A204.1 (cell line): ENCODE measurements around the gene CNNM2.
A peak's percentile ranks its signal among the peaks of the same experiment; 100 is the strongest.

Experiments used
- FAIRE-seq: peaks from 2 replicates; lab custom pipeline; 2012; peaks lifted over from hg19 to GRCh38; lab: Jason Lieb, UNC

Gene CNNM2

GRCh38 chr10:102917962-102918816, at the start of gene CNNM2:
Gene CNNM2 (plus strand): TSS chr10:102918294. CDS start chr10:102918481, 187 bp downstream.
- peak; percentile 99 for FAIRE-seq

GRCh38 chr10:102868911-102869257, 49.2 kb upstream of the CNNM2 start:
- FAIRE-seq, result no peak

- no peak for FAIRE-seq
These were observed 48.6 kb upstream of the CNNM2 start, which contains the start of gene AS3MT for GRCh38 chr10:102869258-102870198. Gene AS3MT (plus strand): TSS chr10:102869470. CDS start chr10:102869593, 123 bp downstream.

DNA sequence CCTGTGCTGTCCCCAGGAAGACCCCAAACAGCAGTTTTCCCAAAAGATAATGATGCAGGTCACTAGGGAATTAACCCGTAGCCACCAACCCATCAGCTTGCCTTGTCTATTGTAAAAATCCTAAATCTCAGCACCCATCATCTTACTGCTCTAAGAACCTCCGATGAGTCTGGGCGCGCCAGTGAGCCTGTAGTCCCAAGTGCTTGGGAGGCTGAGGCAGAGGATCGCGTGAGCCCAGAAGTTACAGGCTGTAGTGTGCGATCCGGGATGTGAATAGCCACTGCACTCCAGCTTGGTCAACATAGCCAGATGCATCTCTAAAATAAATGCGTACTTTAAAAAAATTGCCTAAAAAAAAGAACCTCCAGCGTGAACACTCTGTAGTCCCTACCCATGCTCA, 47.9 kb upstream of the CNNM2 start:
- FAIRE-seq, result no peak

GRCh38 chr10:102872163-102872562, 45.9 kb upstream of the CNNM2 start:
- no peak for FAIRE-seq

DNA sequence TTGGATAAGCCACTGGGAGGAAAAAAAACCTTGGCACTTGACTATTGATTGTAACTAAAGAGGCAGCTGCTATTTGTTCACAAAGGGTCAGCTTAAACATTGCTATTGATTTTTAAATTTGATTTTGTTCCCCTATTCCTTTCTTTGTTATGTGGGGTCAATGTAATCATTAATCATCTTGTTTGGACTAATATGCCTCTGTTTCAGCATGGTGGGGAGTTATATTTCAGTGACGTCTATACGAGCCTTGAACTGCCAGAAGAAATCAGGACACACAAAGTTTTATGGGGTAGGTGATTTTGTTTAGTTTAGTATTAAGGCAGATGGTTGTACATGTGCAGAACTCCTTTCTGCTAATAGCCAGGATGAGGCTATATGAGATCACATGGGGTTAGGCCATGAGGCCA, 41.3 kb upstream of the CNNM2 start:
- FAIRE-seq, result no peak

DNA sequence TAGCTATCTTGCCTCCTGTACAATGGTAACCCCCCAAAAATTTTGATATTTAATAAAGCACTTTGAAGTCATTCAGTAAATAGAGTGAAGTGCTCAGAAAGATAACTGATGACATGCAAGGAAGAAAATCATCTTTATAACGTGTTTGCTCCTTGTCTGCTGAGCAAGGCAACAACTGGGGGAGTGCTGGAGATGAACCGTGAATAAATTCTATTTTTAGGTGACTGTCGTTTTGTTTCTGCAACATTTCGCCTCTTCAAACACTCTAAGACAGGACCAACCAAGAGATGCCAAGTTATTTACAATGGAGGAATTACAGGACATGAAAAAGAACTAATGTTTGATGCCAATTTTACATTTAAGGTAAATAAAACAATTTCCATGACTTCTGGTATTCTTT, 39.5 kb upstream of the CNNM2 start:
- FAIRE-seq, result no peak

GRCh38 chr10:102880256-102880655, 37.8 kb upstream of the CNNM2 start:
- no peak for FAIRE-seq

DNA sequence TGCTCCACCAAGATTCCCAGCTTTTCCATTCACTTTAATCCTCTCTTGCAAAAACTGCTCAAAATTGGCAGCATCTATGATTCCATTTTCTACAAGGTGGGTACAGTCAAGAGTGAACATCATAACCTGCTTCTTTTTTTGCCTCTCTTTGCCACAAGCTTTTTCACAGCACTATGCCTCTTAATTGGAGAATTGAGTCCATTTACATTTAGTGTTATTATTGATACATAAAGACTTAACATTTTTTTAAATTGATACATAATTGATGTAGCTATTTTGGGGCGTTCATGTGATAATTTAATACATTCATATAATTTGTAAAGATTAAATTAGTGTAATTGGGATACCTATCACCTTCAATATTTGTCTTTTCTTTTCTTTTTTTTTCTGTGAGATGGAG, 30.0 kb upstream of the CNNM2 start:
- FAIRE-seq, result no peak

- FAIRE-seq, result no peak
These were observed 23.5 kb upstream of the CNNM2 start for GRCh38 chr10:102894466-102895213.

DNA sequence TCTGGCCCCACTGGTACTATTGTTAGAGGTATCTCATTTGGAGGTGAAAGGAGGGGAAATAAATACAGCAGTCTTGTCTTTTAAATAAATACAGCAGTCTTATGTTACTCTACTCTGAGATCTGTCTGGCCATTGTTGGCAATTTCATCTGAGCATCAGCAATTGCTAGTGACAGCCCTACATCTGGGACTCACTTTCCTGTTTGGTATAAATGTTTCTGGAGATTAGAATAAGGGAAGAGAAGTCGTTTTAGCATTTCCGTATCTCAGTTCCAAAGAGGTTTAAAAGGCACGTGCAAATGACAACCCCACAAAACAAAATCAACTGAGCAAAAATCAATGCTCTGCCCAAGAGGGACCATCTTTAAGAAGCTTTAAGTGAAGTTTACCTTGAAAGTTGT, 18.1 kb upstream of the CNNM2 start:
- no peak for FAIRE-seq

- FAIRE-seq, result no peak
These were observed 13.7 kb upstream of the CNNM2 start for GRCh38 chr10:102904346-102904745.

DNA sequence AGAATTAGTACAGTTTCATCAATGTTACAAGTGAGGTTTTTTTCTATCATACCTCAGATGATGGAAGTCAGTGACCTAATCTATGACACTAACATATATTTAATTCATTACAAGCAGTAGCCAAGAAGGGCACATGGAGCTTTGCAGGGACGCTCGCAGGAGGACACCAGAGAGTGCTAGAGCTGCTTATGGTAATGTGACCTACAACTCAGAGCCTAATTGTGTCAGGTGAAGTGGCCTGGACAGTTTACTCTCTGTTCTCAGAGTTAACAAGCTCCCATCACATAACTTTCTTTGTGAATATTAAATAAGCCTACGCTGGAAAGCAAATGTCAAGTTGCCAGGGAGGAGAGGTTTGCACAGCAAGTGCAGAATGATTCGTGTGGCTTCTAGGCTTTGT, 11.6 kb upstream of the CNNM2 start:
- no peak for FAIRE-seq

- FAIRE-seq, result no peak
These were observed 3.3 kb upstream of the CNNM2 start for GRCh38 chr10:102914781-102915180.

DNA sequence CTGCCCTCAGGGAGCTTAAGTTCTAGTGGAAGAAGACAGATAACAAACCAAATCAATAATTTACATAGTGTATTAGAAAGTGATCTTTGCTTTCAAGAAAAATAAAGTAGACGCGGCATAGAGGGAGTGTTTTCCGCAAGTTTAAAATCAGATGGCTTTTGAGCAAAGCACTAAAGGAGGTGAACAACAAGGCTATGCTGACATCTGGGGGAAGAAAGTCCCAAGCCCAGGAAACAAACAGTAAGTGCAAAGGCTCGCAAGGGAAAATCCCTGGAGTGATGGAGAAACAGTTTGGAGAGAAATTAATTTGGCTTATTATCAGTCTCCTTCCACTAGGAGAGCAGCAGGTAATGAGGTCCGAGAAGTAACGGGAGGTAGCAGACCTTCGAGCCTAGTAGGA, 1.9 kb upstream of the CNNM2 start:
- no peak for FAIRE-seq

GRCh38 chr10:102917314-102917961, 656 bp upstream of the CNNM2 start:
- no peak for FAIRE-seq

GRCh38 chr10:102918817-102919245, 737 bp downstream of the CNNM2 start:
- FAIRE-seq, result no peak

- no peak for FAIRE-seq
These were observed 1.3 kb downstream of the CNNM2 start for GRCh38 chr10:102919246-102919959.

- no peak for FAIRE-seq
These were observed 2.1 kb downstream of the CNNM2 start for GRCh38 chr10:102919992-102920739.

DNA sequence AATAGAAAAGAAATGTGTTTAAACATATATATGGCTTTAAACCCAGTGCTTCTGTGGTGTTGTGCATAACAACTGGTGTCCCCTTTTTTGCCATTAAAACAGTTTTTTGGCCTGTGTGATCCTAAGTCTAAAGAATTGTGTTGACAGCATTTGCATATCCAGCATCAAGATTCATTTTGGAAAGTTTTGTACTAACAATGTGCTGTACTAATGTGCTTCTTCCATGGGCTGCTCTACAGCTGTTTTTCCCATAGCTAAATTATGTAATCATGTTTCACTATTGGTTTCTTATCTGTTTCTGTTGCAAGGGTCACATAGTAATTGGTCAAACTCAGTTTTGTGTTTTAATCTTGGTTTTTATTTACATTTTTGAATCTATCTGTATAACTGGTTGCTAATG, 5.5 kb downstream of the CNNM2 start:
- FAIRE-seq, result no peak
